Mammary epithelial cell (primary cell): ENCODE data around the gene RFX2.

Experiments used
- EZH2 ChIP-seq: IDR thresholded peaks from 2 replicates; pipeline ENCODE4 v1.6.1; 2012; ENCODE audit warnings: low read length, inconsistent platforms, borderline replicate concordance
- TF ChIP-seq, protein P1 (sequence below), 2 donors: IDR thresholded peaks in 1 of 2; conservative IDR thresholded peaks in 1 of 2; 2 replicates each; pipeline ENCODE4 v1.5.1; 2011 to 2012; ENCODE audit warnings: inconsistent platforms in 2 of 2, low read length in 2 of 2, mild to moderate bottlenecking in 2 of 2, control low read depth in 1 of 2, low read depth in 1 of 2; ENCODE audit not compliant: insufficient read depth in 1 of 2; ENCODE audit errors: extremely low read depth in 1 of 2

GRCh38 chr19:6000228-6000847 lies 110.0 kb downstream of the RFX2 start:
- TF ChIP-seq, protein P1, sequence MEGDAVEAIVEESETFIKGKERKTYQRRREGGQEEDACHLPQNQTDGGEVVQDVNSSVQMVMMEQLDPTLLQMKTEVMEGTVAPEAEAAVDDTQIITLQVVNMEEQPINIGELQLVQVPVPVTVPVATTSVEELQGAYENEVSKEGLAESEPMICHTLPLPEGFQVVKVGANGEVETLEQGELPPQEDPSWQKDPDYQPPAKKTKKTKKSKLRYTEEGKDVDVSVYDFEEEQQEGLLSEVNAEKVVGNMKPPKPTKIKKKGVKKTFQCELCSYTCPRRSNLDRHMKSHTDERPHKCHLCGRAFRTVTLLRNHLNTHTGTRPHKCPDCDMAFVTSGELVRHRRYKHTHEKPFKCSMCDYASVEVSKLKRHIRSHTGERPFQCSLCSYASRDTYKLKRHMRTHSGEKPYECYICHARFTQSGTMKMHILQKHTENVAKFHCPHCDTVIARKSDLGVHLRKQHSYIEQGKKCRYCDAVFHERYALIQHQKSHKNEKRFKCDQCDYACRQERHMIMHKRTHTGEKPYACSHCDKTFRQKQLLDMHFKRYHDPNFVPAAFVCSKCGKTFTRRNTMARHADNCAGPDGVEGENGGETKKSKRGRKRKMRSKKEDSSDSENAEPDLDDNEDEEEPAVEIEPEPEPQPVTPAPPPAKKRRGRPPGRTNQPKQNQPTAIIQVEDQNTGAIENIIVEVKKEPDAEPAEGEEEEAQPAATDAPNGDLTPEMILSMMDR (conservative IDR thresholded peaks at IDR 0.05 in 1 of 2, IDR thresholded peaks at IDR 0.05 in 1 of 2; ENCODE audit: extremely low read depth in 1 of 2, insufficient read depth in 1 of 2, low read depth in 1 of 2, low read length in 2 of 2), result no peak
- TF ChIP-seq EZH2, result no peak
